Superior temporal gyrus (tissue), 1 donor: ENCODE measurements around the gene TTYH2.
A peak's percentile ranks its signal among the peaks of the same experiment; 100 is the strongest.

Experiments
- DNase-seq: peaks from one replicate; pipeline ENCODE4 v3.0.0-alpha.2; 2016; ENCODE audit errors: extremely low spot score

TTYH2 gene

DNA sequence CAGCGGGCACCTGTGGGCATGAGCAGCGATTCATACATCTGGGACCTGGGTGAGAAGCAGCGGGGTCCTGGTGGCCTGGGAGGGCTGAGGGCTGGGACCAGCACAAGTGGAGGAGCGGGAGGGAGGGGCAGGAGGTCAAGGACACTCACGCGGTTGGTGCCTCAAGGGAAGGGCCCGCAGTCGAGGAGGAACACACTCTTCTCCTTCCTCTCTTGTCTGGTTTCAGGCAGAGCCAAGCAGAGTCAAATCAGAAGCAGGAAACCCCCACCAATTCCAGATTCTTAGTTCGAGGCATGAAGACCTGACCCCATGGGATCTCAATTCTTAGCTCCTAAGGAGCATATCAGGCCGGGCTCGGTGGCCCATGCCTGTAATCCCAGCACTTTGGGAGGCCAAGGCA lies 76.3 kb downstream of the TTYH2 start:
- no peak for DNase-seq

DNA sequence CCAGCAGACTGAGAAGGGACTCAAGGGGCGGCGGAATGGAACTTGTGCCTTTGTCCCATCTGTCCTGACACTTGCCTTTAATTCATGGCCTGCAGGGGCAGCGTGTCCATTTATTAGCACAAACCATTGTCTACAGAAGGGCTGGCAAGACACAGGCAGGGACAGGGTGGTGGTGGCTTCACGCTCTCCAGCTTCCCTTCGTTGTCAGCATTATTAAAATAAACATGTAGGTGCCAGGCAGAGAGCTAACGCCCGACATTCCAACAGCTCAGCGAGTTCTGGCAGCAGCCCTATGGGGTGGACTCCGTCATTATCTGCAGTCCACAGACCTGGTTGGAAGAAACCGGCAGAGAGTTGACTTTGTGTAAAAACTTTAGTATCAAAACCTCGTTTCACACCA lies 77.0 kb downstream of the TTYH2 start:
- no peak for DNase-seq

- DNase-seq, result no peak
Observed at GRCh38 chr17:74292495-74292894, 79.1 kb downstream of the TTYH2 start.

GRCh38 chr17:74295625-74296547 lies 82.5 kb downstream of the TTYH2 start:
- no peak for DNase-seq

GRCh38 chr17:74296548-74296936 lies 83.2 kb downstream of the TTYH2 start:
- DNase-seq, result peak; percentile 93

- no peak for DNase-seq
Observed at GRCh38 chr17:74297941-74298340, 84.6 kb downstream of the TTYH2 start.

- no peak for DNase-seq
Observed at GRCh38 chr17:74298778-74299177, 85.4 kb downstream of the TTYH2 start.

DNA sequence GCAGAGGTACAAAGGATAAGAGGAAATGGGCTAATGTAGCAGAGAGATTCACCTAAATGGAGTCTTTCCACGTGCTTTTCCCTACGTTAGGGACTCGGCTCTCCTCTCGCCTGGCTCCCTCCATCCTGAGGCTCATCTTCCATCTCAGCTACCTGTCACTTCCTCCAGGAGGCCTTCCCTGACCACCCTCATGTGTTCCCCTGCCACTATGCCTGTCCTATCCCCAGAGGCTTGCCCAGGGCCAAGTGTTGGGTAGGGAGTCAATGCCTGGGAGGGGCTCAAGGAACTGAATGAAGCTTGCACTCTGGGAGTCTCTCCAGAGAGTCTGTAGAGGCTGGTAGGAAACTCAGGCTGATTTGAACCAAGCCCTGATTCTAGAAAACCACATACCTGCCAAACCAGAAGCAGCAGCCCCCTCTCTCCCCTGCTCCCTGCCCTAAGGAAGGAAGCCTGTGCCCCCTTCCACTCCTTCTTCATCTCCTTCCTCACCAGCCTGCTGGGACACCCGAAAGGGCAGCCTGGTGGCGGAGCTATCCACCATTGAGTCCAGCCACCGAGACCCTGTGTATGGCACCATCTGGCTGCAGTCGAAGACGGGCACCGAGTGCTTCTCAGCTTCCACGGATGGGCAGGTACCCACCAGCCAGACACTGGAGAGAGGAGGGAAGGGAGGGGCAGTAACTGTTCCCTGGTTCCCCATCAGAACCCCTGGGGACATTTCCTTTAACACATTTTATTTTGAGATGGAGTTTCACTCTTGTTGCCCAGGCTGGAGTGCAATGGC lies 86.0 kb downstream of the TTYH2 start:
- DNase-seq, result no peak

DNA sequence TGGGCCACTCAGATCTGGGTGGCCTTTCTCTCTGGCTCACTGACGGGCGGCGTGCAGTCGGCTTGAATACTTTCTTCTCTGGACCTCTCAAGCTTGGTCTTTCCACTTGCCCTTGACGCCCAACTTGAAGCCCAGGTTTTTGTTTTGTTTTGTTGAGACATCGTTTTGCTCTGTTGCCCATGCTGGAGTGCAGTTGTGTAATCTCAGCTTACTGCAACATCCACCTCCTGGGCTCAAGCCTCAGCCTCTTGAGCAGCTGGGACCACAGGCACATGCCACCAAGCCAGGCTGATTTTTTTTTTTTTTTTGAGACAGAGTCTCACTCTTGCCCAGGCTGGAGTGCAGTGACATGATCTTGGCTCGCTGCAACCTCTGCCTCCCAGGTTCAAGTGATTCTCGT lies 89.9 kb downstream of the TTYH2 start:
- no peak for DNase-seq

DNA sequence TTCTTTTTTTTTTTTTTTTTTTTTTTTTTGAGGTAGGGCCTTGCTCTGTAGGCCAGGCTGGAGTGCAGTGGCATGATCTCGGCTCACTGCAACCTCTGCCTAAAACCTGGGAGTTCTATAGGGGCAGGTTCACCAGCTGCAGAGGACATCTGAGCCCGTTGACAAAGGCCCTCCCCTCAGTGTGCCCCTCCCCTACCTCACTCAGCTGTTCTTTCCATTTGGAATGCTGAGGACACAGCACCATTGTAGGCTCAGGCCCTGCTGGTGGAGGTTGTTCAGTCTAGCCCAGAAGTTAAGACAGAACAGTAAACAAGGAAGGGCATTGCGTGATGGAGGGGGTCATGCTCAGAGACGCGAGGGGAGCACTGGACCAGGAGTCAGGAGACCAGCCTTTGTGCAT lies 90.8 kb downstream of the TTYH2 start:
- DNase-seq, result no peak

- peak; percentile 74 for DNase-seq
Observed at GRCh38 chr17:74305865-74306654, 92.7 kb downstream of the TTYH2 start.

DNA sequence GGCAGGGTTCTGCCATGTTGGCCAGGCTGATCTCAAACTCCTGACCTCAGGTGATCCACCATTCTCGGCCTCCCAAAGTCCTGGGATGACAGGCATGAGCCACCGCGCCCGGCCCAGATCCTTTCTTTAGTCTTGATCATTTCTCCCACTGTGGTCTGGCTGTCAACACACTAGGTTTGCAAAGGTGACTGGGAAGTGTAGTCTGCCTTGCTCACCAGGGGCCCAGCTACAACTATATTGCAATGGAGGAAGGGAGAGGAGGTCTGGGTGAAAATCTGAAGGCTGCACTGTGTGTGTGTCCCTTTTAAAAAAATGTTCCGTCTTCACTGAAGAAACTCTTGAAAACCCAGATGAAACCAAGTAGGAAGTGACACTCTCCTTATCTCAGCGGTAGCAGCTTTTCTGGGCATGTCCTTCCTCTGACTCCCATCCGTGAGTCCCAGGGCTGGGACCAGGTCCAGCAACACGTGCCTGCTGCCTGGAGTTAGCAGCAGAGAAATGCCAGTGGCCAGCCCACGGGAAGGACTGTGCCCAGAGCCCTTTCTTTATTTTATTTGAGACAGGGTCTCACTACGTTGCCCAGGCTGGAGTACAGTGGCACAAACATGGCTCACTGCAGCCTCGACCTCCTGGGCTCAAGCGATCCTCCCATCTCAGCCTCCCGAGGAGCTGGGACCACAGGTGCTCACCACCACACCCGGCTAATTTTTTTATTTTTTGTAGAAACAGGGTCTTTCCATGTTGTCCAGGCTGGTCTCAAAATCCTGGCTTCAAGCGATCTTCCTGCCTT lies 94.8 kb downstream of the TTYH2 start:
- DNase-seq, result no peak

DNA sequence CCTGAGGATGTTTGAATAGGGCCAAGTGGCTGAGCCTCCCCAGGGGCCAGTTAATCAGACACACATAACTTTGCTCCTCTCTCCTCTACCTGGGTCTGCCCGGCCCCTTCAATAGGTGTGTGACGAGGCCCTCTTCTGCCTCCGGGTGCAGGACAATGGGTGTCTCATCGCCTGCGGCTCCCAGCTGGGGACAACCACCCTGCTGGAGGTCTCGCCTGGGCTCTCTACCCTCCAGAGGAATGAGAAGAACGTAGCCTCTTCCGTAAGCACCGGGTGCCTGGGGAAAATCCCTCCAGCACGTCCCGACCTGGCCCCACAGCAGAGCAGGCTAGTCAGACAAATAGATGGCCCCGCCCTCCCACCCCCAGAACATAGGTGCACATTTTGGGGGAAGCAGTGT lies 96.5 kb downstream of the TTYH2 start:
- no peak for DNase-seq
